LNCAP (cell line): ENCODE data around the gene PRICKLE1.

ENCODE experiments used
- CTCF ChIP-seq: fragments of 450-650 bp; IDR thresholded peaks from 2 replicates; pipeline ENCODE4 v1.5.1; 2017; ENCODE audit warnings: mild to moderate bottlenecking

Gene PRICKLE1

GRCh38 chr12:42552822-42553221 lies 36.7 kb downstream of the PRICKLE1 start:
- TF ChIP-seq CTCF = no peak

GRCh38 chr12:42550800-42551199 lies 38.7 kb downstream of the PRICKLE1 start:
- TF ChIP-seq CTCF = no peak

GRCh38 chr12:42546709-42547108 lies 42.8 kb downstream of the PRICKLE1 start:
- no peak for TF ChIP-seq CTCF

GRCh38 chr12:42541965-42542364 lies 47.6 kb downstream of the PRICKLE1 start:
- no peak for TF ChIP-seq CTCF

- TF ChIP-seq CTCF = no peak
These were observed 49.9 kb downstream of the PRICKLE1 start for GRCh38 chr12:42539696-42540095.

- TF ChIP-seq CTCF = no peak
These were observed 51.3 kb downstream of the PRICKLE1 start for GRCh38 chr12:42538203-42538602.

GRCh38 chr12:42534184-42534838 lies 55.2 kb downstream of the PRICKLE1 start:
- TF ChIP-seq CTCF = no peak

- TF ChIP-seq CTCF = no peak
These were observed 59.3 kb downstream of the PRICKLE1 start for GRCh38 chr12:42530284-42530683.
